MM.1S (cell line): ENCODE results near the gene ADISSP.

Experiments
- DNase-seq: peaks from one replicate; pipeline ENCODE4 v3.0.0-alpha.2; 2015
- H2AFZ ChIP-seq: fragments of 300-600 bp; sonication (generic); 2 replicates; pipeline ENCODE4 v1.6.0; 2016; ENCODE audit warnings: antibody characterized with exemption, low read length
- H3F3A ChIP-seq: fragments of 300-600 bp; sonication (generic); 2 replicates; pipeline ENCODE4 v1.6.1; 2016; ENCODE audit warnings: mild to moderate bottlenecking, antibody characterized with exemption, low read length, moderate library complexity, mixed read lengths; ENCODE audit not compliant: insufficient read depth
- H3K27ac ChIP-seq: fragments of 300-600 bp; sonication (generic); 2 replicates; pipeline ENCODE4 v1.5.1; 2016; ENCODE audit warnings: mild to moderate bottlenecking, low read length
- H3K27me3 ChIP-seq: fragments of 300-600 bp; sonication (generic); replicated peaks from 2 replicates; pipeline ENCODE4 v1.6.0; 2016; ENCODE audit warnings: low read length; ENCODE audit not compliant: insufficient read depth
- H3K36me3 ChIP-seq: fragments of 300-600 bp; sonication (generic); replicated peaks from 2 replicates; pipeline ENCODE4 v1.6.1; 2016; ENCODE audit warnings: mild to moderate bottlenecking, low read length, mixed read lengths; ENCODE audit not compliant: insufficient read depth
- H3K4me1 ChIP-seq: fragments of 300-600 bp; sonication (generic); 2 replicates; pipeline ENCODE4 v1.6.1; 2016; ENCODE audit warnings: low read length, mixed read lengths
- H3K4me2 ChIP-seq: fragments of 300-600 bp; sonication (generic); 2 replicates; pipeline ENCODE4 v1.6.0; 2016; ENCODE audit warnings: low read depth, low read length
- H3K4me3 ChIP-seq: fragments of 300-600 bp; sonication (generic); 2 replicates; pipeline ENCODE4 v1.5.1; 2016; ENCODE audit warnings: low read length, mixed read lengths
- H3K79me2 ChIP-seq: fragments of 300-600 bp; sonication (generic); 2 replicates; pipeline ENCODE4 v1.6.1; 2016; ENCODE audit warnings: mixed run types, low read length, mixed read lengths
- H3K9ac ChIP-seq: fragments of 300-600 bp; sonication (generic); 2 replicates; pipeline ENCODE4 v1.6.1; 2016; ENCODE audit warnings: low read length, mixed read lengths
- H3K9me2 ChIP-seq: fragments of 300-600 bp; sonication (generic); replicated peaks from 2 replicates; pipeline ENCODE4 v1.6.1; 2016; ENCODE audit warnings: mild to moderate bottlenecking, low read length, mixed read lengths; ENCODE audit not compliant: insufficient read depth
- H3K9me3 ChIP-seq: fragments of 300-600 bp; sonication (generic); replicated peaks from 2 replicates; pipeline ENCODE4 v1.6.1; 2016; ENCODE audit warnings: mild to moderate bottlenecking, low read length, mixed read lengths; ENCODE audit not compliant: insufficient read depth
- H4K20me1 ChIP-seq: fragments of 300-600 bp; sonication (generic); 2 replicates; pipeline ENCODE4 v1.6.1; 2016; ENCODE audit warnings: mild to moderate bottlenecking, low read length, moderate library complexity, mixed read lengths; ENCODE audit not compliant: insufficient read depth
- EZH2 ChIP-seq: fragments of 300-600 bp; sonication (generic); optimal IDR thresholded peaks from 2 replicates; pipeline ENCODE3; 2017; ENCODE audit warnings: low read depth, mild to moderate bottlenecking, antibody characterized with exemption, low read length, mixed read lengths
- EZH2phosphoT487 ChIP-seq: fragments of 300-600 bp; sonication (generic); IDR thresholded peaks from 2 replicates; pipeline ENCODE4 v1.6.1; 2018; ENCODE audit warnings: antibody characterized with exemption, low read length
- TF ChIP-seq, protein P1 (sequence below): fragments of 300-600 bp; sonication (generic); IDR thresholded peaks from 2 replicates; pipeline ENCODE4 v1.5.1; 2016; ENCODE audit warnings: antibody characterized with exemption, low read length, mixed read lengths

ADISSP gene

GRCh38 chr20:3749689-3750531 lies 17.6 kb downstream of the ADISSP start:
- no peak overlapping the region for H3K4me3 ChIP-seq
- H3K36me3 ChIP-seq: no peaks in the 10 kb centered on the region
- no peaks in the 10 kb centered on the region for H3F3A ChIP-seq
- H3K79me2 ChIP-seq: no peaks in the 10 kb centered on the region
- H4K20me1 ChIP-seq: no peaks in the 10 kb centered on the region
- H3K4me2 ChIP-seq: no peak overlapping the region
- no peaks in the 10 kb centered on the region for H3K9me3 ChIP-seq
- H3K27ac ChIP-seq: no peak overlapping the region
- no peak overlapping the region for H2AFZ ChIP-seq
- H3K27me3 ChIP-seq: peaks cover 14% of the 10 kb centered on the region
- no peaks in the 10 kb centered on the region for H3K4me1 ChIP-seq
- no peaks in the 10 kb centered on the region for H3K9me2 ChIP-seq
- TF ChIP-seq, protein P1, sequence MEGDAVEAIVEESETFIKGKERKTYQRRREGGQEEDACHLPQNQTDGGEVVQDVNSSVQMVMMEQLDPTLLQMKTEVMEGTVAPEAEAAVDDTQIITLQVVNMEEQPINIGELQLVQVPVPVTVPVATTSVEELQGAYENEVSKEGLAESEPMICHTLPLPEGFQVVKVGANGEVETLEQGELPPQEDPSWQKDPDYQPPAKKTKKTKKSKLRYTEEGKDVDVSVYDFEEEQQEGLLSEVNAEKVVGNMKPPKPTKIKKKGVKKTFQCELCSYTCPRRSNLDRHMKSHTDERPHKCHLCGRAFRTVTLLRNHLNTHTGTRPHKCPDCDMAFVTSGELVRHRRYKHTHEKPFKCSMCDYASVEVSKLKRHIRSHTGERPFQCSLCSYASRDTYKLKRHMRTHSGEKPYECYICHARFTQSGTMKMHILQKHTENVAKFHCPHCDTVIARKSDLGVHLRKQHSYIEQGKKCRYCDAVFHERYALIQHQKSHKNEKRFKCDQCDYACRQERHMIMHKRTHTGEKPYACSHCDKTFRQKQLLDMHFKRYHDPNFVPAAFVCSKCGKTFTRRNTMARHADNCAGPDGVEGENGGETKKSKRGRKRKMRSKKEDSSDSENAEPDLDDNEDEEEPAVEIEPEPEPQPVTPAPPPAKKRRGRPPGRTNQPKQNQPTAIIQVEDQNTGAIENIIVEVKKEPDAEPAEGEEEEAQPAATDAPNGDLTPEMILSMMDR: peak; percentile 61
- no peak for TF ChIP-seq EZH2
- DNase-seq: no peak
- no peak overlapping the region for H3K9ac ChIP-seq

DNA sequence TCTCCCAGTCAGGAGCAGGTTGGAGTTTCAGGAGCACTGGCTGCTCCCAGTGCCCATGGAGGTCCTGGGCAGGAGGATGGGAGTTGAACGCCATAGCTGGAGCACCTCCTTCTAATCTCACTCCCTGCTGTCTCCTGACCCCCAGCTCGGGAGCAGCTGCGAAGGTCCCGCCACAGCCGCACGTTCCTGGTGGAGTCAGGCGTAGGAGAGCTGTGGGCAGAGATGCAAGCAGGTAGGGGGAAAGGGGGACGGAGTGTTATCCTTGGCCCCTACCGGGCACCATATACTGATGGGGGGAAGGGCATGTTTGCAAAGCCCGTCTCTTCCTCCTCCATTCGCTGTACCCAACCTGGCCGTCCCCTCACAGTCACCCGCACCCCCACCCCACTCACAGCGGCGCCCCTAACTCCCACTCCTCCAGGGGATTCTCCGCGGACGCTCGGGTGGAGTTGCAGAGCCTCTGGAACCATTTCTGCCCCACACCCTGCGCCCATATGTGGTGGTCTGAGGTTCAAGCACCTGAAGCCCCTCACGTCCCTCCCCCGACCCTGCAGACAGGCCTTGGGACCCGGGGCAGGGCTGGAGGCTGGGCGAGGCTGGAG lies 18.4 kb downstream of the ADISSP start:
- Histone ChIP-seq H3K4me3 (no peak overlapping the region), H3K9me2 (no peaks in the 10 kb centered on the region), H3K36me3 (no peaks in the 10 kb centered on the region), H3K4me1 (no peaks in the 10 kb centered on the region), H3K27ac (no peak overlapping the region), H2AFZ (no peak overlapping the region), H4K20me1 (no peaks in the 10 kb centered on the region), H3K79me2 (no peaks in the 10 kb centered on the region), H3K27me3 (peaks cover 14% of the 10 kb centered on the region), H3K4me2 (no peak overlapping the region), H3K9me3 (no peaks in the 10 kb centered on the region), H3K9ac (no peak overlapping the region), H3F3A (no peaks in the 10 kb centered on the region)
- TF ChIP-seq, protein P1: no peak
- no peak for TF ChIP-seq EZH2
- TF ChIP-seq EZH2phosphoT487: no peak
- no peak for DNase-seq

- no peaks in the 10 kb centered on the region for H3K79me2 ChIP-seq
- H3K27me3 ChIP-seq: peaks cover 14% of the 10 kb centered on the region
- no peaks in the 10 kb centered on the region for H4K20me1 ChIP-seq
- no peaks in the 10 kb centered on the region for H3F3A ChIP-seq
- H3K9ac ChIP-seq: no peak overlapping the region
- no peaks in the 10 kb centered on the region for H3K9me2 ChIP-seq
- DNase-seq: no peak
- H3K9me3 ChIP-seq: no peaks in the 10 kb centered on the region
- no peak overlapping the region for H2AFZ ChIP-seq
- no peaks in the 10 kb centered on the region for H3K36me3 ChIP-seq
- no peak overlapping the region for H3K27ac ChIP-seq
- no peak overlapping the region for H3K4me2 ChIP-seq
- no peak overlapping the region for H3K4me3 ChIP-seq
- TF ChIP-seq, protein P1: no peak
- no peak for TF ChIP-seq EZH2
- TF ChIP-seq EZH2phosphoT487: no peak
- no peaks in the 10 kb centered on the region for H3K4me1 ChIP-seq
Observed at GRCh38 chr20:3748073-3748472, 19.5 kb downstream of the ADISSP start.
